Nephron progenitor cell (in vitro differentiated cells): ENCODE results near the gene ALDH3B2.
A peak's percentile ranks its signal among the peaks of the same experiment; 100 is the strongest.

ENCODE experiments used
- DNase-seq: peaks from one replicate; pipeline ENCODE4 v3.0.0; 2021
- H3K27ac Mint-ChIP-seq: 2 replicates; pipeline ENCODE4 v1.8.0; 2021; ENCODE audit warnings: mild to moderate bottlenecking, moderate library complexity, mixed read lengths
- H3K27me3 Mint-ChIP-seq: 2 replicates; pipeline ENCODE4 v1.8.0; 2021; ENCODE audit warnings: mild to moderate bottlenecking, low read depth, mixed read lengths; ENCODE audit not compliant: poor library complexity
- H3K36me3 Mint-ChIP-seq: 2 replicates; pipeline ENCODE4 v1.8.0; 2021; ENCODE audit warnings: low read depth, mixed read lengths
- H3K4me1 Mint-ChIP-seq: 2 replicates; pipeline ENCODE4 v1.8.0; 2021; ENCODE audit warnings: mixed read lengths
- H3K4me3 Mint-ChIP-seq: 2 replicates; pipeline ENCODE4 v1.8.0; 2021; ENCODE audit warnings: mild to moderate bottlenecking, moderate library complexity, mixed read lengths
- H3K9me3 Mint-ChIP-seq: 2 replicates; pipeline ENCODE4 v1.8.0; 2021; ENCODE audit warnings: mild to moderate bottlenecking, moderate library complexity, mixed read lengths
- TF ChIP-seq, protein P1 (sequence below): fragments of 200-600 bp; sonication (generic); IDR thresholded peaks from 2 replicates; pipeline ENCODE4 v1.5.0; 2021; ENCODE audit warnings: antibody characterized with exemption

Gene ALDH3B2

GRCh38 chr11:67648796-67649613 lies 25.4 kb downstream of the ALDH3B2 start:
- no peak overlapping the region for H3K27ac Mint-ChIP-seq
- TF ChIP-seq, protein P1, sequence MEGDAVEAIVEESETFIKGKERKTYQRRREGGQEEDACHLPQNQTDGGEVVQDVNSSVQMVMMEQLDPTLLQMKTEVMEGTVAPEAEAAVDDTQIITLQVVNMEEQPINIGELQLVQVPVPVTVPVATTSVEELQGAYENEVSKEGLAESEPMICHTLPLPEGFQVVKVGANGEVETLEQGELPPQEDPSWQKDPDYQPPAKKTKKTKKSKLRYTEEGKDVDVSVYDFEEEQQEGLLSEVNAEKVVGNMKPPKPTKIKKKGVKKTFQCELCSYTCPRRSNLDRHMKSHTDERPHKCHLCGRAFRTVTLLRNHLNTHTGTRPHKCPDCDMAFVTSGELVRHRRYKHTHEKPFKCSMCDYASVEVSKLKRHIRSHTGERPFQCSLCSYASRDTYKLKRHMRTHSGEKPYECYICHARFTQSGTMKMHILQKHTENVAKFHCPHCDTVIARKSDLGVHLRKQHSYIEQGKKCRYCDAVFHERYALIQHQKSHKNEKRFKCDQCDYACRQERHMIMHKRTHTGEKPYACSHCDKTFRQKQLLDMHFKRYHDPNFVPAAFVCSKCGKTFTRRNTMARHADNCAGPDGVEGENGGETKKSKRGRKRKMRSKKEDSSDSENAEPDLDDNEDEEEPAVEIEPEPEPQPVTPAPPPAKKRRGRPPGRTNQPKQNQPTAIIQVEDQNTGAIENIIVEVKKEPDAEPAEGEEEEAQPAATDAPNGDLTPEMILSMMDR = no peak
- peaks cover 4% of the 10 kb centered on the region for H3K9me3 Mint-ChIP-seq
- peaks cover 5% of the 10 kb centered on the region for H3K27me3 Mint-ChIP-seq
- no peak for DNase-seq
- peaks cover 21% of the 10 kb centered on the region for H3K4me1 Mint-ChIP-seq
- no peaks in the 10 kb centered on the region for H3K36me3 Mint-ChIP-seq
- H3K4me3 Mint-ChIP-seq = no peak overlapping the region

DNA sequence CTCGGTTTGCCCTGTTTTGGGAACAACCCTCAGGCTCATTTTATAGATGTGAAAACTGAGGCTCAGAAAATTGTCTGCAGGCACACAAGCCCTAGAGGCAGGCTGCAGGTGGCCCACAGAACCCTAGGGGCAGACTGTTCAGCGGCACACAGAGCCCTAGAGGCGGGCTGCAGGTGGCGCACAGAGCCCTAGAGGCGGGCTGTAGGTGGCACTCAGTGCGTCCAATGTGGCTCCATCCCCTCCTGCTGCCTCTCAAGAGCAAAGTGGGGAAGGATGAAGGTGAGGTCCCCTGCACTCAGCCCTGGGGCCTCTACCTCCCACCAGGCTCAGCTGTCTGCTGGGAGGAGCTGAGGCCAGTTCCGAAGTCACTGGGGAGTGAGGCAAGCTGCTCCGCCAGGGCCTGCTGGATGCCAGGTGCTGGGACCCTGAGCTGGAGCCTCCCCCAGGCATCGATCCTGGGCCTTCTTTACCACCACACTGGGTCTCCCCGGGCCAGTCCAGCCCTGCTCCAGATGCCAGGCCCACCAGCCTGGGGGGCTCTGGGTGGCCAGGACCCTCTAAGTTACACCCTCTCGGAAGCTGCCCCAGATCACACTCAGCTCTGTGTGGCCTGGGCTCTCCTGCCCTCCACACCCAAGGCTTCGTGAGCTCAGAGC lies 26.2 kb downstream of the ALDH3B2 start:
- Mint-ChIP-seq H3K4me1 (peaks cover 21% of the 10 kb centered on the region), H3K36me3 (no peaks in the 10 kb centered on the region), H3K4me3 (no peak overlapping the region), H3K27ac (no peak overlapping the region), H3K9me3 (no peaks in the 10 kb centered on the region), H3K27me3 (peaks cover 5% of the 10 kb centered on the region)
- no peak for DNase-seq
- TF ChIP-seq, protein P1 = peak; percentile 32

GRCh38 chr11:67647471-67647870 lies 27.0 kb downstream of the ALDH3B2 start:
- TF ChIP-seq, protein P1 = no peak
- H3K27me3 Mint-ChIP-seq = peaks cover 5% of the 10 kb centered on the region
- DNase-seq = no peak
- H3K27ac Mint-ChIP-seq = no peak overlapping the region
- H3K36me3 Mint-ChIP-seq = no peaks in the 10 kb centered on the region
- no peak overlapping the region for H3K4me3 Mint-ChIP-seq
- peaks cover 21% of the 10 kb centered on the region for H3K4me1 Mint-ChIP-seq
- no peaks in the 10 kb centered on the region for H3K9me3 Mint-ChIP-seq

DNA sequence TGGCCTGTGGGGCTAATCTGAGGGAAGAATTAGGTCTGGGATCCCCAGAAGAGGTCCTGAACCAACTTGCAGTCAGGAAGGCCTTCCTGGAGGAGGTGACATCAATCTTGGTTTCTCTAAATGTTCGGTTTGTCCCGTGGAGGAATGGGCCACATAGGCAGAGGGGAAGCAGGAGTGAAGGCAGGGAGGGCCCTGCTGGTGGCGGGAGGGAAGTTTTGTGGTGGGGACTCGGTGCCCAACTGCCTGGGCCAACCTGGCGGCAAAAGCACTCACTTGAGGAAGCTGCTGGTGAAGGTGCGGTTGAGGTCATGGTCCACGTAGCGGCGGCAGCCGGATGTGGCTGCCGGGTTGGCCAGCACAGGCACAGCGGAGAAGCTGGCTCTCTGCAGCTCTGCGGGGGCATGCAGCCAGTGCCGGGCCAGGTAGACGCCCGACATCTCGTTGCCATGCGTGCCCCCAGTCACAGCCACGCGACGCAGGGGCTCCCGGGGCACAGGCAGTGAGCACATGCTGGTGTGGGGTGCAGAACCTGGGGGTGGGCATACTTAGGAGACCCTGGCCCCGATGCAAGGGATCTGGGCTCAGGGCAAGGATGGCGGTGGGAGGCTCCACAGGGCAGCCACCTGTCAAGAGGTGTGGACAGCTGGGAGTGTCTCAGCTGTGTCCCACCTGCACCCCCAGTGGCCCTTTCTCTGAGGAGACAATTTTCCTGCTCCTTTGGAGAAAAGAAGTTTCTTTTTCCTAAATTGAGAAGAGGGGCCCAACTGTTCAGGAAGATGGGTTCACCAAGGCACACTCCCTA lies 27.7 kb downstream of the ALDH3B2 start:
- peaks cover 6% of the 10 kb centered on the region for H3K27me3 Mint-ChIP-seq
- H3K27ac Mint-ChIP-seq = no peak overlapping the region
- H3K9me3 Mint-ChIP-seq = no peaks in the 10 kb centered on the region
- H3K4me1 Mint-ChIP-seq = peaks cover 21% of the 10 kb centered on the region
- no peak overlapping the region for H3K4me3 Mint-ChIP-seq
- DNase-seq = no peak
- no peaks in the 10 kb centered on the region for H3K36me3 Mint-ChIP-seq
- TF ChIP-seq, protein P1 = no peak

GRCh38 chr11:67645521-67646461 lies 28.6 kb downstream of the ALDH3B2 start:
- Mint-ChIP-seq H3K27me3 (peaks cover 6% of the 10 kb centered on the region), H3K4me1 (peaks cover 21% of the 10 kb centered on the region), H3K9me3 (no peaks in the 10 kb centered on the region), H3K36me3 (no peaks in the 10 kb centered on the region), H3K27ac (no peak overlapping the region), H3K4me3 (no peak overlapping the region)
- no peak for DNase-seq
- TF ChIP-seq, protein P1 = no peak
